Gastroesophageal sphincter (tissue), 4 donors: ENCODE data around the gene QPCT. TPM values are rescaled to one million over a fixed set of nuclear protein-coding genes. Genes with fewer than 3 reads are reported as not detected.
"Not testable (repeated sequence)": the region's sequence is repeated elsewhere in the genome, so short reads cannot be mapped to it uniquely, and the experiment has no call there.

Experiments
- ATAC-seq: fragments of 150-250 bp; one replicate; pipeline ENCODE4 v1.9.1; 2016; ENCODE audit warnings: mild to moderate bottlenecking, moderate library complexity
- H3K27ac ChIP-seq, 4 donors: fragments of 200-600 bp; sonication (generic) in 3 of 4; 1 replicate in 3 of 4; 2 replicates in 1 of 4; pipeline ENCODE4 v1.5.1; 2016 to 2019
- H3K27me3 ChIP-seq: fragments of 200-600 bp; sonication (generic); one replicate; pipeline ENCODE4 v1.5.1; 2019
- H3K36me3 ChIP-seq, 2 donors: fragments of 200-600 bp; sonication (generic); one replicate each; pipeline ENCODE4 v1.5.1; 2019; ENCODE audit warnings: control low read depth in 1 of 2
- H3K4me1 ChIP-seq, 3 donors: fragments of 200-600 bp; sonication (generic); 1 replicate in 2 of 3; 2 replicates in 1 of 3; pipeline ENCODE4 v1.5.1; 2016 to 2019; ENCODE audit warnings: control low read depth in 2 of 3
- H3K4me3 ChIP-seq, 2 donors: fragments of 200-600 bp; sonication (generic); one replicate each; pipeline ENCODE4 v1.5.1; 2019; ENCODE audit warnings: mild to moderate bottlenecking in 1 of 2, moderate library complexity in 1 of 2
- H3K9me3 ChIP-seq, 3 donors: fragments of 200-600 bp; sonication (generic); one replicate each; pipeline ENCODE4 v1.5.1; 2017 to 2019; ENCODE audit warnings: control low read depth in 2 of 3
- EP300 ChIP-seq: sonication (generic); formaldehyde crosslinking; IDR thresholded peaks from one replicate; pipeline ENCODE4 v1.6.1; 2017; ENCODE audit warnings: antibody characterized with exemption, mild to moderate bottlenecking
- POLR2A ChIP-seq, 2 donors: fragments of 450-650 bp; IDR thresholded peaks; one replicate each; pipeline ENCODE4 v1.6.1; 2017; ENCODE audit warnings: antibody characterized with exemption in 2 of 2, mild to moderate bottlenecking in 2 of 2, moderate library complexity in 1 of 2
- POLR2AphosphoS5 ChIP-seq: sonication (generic); formaldehyde crosslinking; IDR thresholded peaks from one replicate; pipeline ENCODE4 v1.6.1; 2017; ENCODE audit warnings: antibody characterized with exemption
- WGBS, 2 donors: methylation state at CpG; one replicate each; pipeline ENCODE4 v1.1.5; 2018; ENCODE audit warnings: low coverage in 1 of 2; 5-methylcytosine and 5-hydroxymethylcytosine counted together
- total RNA-seq, 4 donors: library from RNA; depleted of rRNA; stranded (reverse); fragments of >200 nt; gene quantifications; one replicate each; pipeline ENCODE4 v1.1.0, GENCODE V29; 2016
- TF ChIP-seq, protein P1 (sequence below), 4 experiments: fragments of 200-600 bp in 2 of 4; fragments of 450-650 bp in 2 of 4; sonication (generic) in 1 of 4; IDR thresholded peaks; one replicate each; pipeline ENCODE4 v1.5.1; 2017 to 2019; ENCODE audit warnings: antibody characterized with exemption in 4 of 4, mild to moderate bottlenecking in 2 of 4, moderate library complexity in 2 of 4

The QPCT gene
- 1 to 10 TPM; 1.5 to 5.2 (median 2.6) TPM for total RNA-seq

DNA sequence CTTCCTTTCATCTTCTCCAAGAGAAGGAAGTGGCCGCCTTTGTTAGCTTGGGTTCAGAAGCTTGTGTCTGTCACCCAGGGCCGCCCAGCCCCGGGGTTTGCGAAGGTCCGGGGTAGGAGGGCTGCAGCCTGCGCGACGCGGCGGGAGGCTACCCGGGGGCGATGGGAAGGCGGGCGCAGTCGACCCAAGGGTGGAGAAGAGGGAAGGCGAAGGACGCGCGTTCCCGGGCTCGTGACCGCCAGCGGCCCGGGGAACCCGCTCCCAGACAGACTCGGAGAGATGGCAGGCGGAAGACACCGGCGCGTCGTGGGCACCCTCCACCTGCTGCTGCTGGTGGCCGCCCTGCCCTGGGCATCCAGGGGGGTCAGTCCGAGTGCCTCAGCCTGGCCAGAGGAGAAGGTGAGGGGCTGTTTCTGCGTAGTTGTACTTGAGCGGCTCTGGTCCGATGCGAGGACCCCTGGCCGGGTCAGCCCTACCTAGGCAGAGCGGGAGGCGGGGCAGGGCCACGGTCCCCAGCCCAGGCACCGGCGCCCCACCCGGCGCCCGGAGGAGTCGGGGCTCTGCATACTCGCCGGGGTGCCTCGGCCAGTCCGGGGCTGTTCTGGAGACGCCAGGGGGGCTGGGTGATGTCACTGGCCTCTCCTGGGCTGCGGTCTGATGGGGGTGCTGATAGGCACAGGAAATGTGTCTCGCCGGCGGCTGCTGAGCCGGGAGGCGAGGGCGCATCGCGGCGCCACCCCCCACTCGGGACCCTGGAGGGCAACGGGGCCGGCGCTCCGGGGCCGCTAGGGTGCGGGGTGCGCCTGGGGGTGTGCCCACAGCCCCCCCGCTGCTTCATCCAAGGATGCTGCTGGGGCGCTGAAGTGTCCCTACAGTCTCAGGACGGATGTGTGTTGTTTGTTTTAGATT lies at the start of gene QPCT:
Gene QPCT (plus strand): TSS at position 178 of the 909 bp plus-strand sequence. CDS start 102 bp downstream, at position 280.
- 6% methylated on average over 3 of the region's 73 CpGs; no CpG with 5 or more reads in 1 of the 2 donors for WGBS, 2 donors
- peak within 1 kb of the TSS; percentile 33 to 69 for H3K4me3 ChIP-seq

DNA sequence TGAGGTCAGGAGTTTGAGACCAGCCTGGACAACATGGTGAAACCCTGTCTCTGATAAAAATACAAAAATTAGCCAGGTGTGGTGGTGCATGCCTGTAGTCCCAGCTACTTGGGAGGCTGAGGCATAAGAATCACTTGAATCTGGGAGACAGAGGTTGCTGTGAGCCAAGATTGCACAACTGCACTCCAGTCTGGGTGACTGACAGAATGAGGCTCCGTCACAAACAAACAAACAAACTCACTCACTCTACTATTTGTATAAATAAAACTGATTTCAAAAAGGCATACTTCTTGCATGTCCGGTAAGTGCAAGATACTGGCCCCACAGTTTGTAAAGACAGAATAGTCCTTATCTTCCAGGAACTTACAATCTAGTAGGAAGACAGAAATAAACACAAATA lies 49.6 kb upstream of the QPCT start:
- H3K4me3 ChIP-seq, H3K27me3 ChIP-seq, ATAC-seq, H3K9me3 ChIP-seq, H3K4me1 ChIP-seq, H3K27ac ChIP-seq: not testable (repeated sequence)
- H3K36me3 ChIP-seq, result peaks cover 0 to 28% of the 10 kb centered on the region in 2 donors
- WGBS, 2 donors, result 91 to 92% methylated on average over 1 to 2 of the region's 2 CpGs

More for the DNA sequence above, at the start of gene QPCT:
- Histone ChIP-seq H3K4me1 (peaks cover 0 to 19% (median 0%) of the 10 kb centered on the region in 3 donors), H3K27ac (peak within 1 kb of the TSS in 2 of 4 donors; percentile 26 to 73), H3K27me3 (peaks cover 9% of the 10 kb centered on the region), H3K36me3 (no peaks in the 10 kb centered on the region), H3K9me3 (no peaks in the 10 kb centered on the region)
- no peak for TF ChIP-seq EP300
- no peak for TF ChIP-seq POLR2AphosphoS5
- TF ChIP-seq POLR2A (IDR thresholded peaks at IDR 0.05), result no peak
- TF ChIP-seq, protein P1, sequence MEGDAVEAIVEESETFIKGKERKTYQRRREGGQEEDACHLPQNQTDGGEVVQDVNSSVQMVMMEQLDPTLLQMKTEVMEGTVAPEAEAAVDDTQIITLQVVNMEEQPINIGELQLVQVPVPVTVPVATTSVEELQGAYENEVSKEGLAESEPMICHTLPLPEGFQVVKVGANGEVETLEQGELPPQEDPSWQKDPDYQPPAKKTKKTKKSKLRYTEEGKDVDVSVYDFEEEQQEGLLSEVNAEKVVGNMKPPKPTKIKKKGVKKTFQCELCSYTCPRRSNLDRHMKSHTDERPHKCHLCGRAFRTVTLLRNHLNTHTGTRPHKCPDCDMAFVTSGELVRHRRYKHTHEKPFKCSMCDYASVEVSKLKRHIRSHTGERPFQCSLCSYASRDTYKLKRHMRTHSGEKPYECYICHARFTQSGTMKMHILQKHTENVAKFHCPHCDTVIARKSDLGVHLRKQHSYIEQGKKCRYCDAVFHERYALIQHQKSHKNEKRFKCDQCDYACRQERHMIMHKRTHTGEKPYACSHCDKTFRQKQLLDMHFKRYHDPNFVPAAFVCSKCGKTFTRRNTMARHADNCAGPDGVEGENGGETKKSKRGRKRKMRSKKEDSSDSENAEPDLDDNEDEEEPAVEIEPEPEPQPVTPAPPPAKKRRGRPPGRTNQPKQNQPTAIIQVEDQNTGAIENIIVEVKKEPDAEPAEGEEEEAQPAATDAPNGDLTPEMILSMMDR (IDR thresholded peaks at IDR 0.05), result no peak
- ATAC-seq, result peak; percentile 75

DNA sequence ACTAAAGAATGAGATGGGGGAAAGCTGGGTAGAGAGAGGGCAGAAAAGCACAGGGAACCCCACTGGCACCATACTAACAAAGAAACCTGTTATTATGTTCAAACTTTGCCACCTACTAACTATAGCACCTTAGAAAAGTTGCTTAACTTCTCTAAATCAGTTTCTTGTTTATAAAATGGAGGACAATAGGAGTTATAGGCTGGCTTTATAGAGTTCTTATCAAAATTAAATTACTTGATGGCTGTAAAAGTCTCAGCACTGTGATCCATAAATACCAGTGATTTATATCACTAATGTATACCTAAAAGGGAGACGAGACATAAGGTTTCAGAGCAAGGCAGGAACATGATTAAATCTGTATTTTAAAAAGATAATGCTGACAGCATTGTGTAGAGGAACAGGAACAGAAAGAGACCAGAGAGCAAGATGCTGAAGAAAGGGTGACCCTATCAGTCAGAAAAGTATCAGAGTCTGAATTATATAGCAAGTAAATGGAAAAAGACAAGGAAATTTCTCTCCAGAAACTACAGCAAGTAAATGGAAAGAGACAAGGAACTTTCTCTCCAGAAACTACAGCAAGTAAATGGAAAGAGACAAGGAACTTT lies 48.9 kb upstream of the QPCT start:
- H3K27me3 ChIP-seq, result no peaks in the 10 kb centered on the region
- no peak overlapping the region for H3K27ac ChIP-seq
- ATAC-seq, result no peak
- H3K9me3 ChIP-seq, result no peaks in the 10 kb centered on the region
- WGBS, 2 donors, result 86 to 92% methylated on average over 1 of the region's 1 CpG
- TF ChIP-seq, protein P1 (IDR thresholded peaks at IDR 0.05), result no peak
- TF ChIP-seq POLR2A (IDR thresholded peaks at IDR 0.05) (no peak), POLR2AphosphoS5 (no peak), EP300 (no peak)
- H3K36me3 ChIP-seq, result peaks cover 0 to 21% of the 10 kb centered on the region in 2 donors
- peaks cover 0 to 5% (median 0%) of the 10 kb centered on the region in 3 donors for H3K4me1 ChIP-seq
- no peak overlapping the region for H3K4me3 ChIP-seq

DNA sequence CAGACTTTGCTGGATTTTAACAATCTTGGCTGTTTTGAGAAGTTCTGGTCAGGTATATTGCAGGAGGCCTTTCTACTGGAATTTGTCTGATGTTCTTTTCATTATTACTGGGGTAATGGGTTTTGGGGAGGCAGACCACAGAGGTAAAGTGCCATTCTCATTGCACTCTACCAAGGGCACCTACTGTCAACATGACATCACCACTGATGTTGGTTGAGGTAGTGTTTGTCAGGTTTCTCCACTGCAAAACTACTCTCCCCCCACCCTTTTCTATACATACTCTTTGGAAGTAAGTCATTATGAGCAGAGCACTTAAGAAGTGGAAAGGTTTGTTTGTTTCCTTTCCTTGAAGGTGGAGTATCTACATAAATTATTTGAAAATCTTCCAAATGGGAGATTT lies 46.8 kb upstream of the QPCT start:
- Histone ChIP-seq H3K27ac (no peak overlapping the region), H3K27me3 (no peaks in the 10 kb centered on the region), H3K36me3 (peaks cover 0 to 4% of the 10 kb centered on the region in 2 donors), H3K9me3 (no peaks in the 10 kb centered on the region), H3K4me3 (no peak overlapping the region), H3K4me1 (peaks cover 0 to 19% (median 0%) of the 10 kb centered on the region in 3 donors)
- ATAC-seq, result no peak
- TF ChIP-seq POLR2AphosphoS5 (no peak), EP300 (no peak), POLR2A (IDR thresholded peaks at IDR 0.05) (no peak)
- TF ChIP-seq, protein P1 (IDR thresholded peaks at IDR 0.05), result no peak

DNA sequence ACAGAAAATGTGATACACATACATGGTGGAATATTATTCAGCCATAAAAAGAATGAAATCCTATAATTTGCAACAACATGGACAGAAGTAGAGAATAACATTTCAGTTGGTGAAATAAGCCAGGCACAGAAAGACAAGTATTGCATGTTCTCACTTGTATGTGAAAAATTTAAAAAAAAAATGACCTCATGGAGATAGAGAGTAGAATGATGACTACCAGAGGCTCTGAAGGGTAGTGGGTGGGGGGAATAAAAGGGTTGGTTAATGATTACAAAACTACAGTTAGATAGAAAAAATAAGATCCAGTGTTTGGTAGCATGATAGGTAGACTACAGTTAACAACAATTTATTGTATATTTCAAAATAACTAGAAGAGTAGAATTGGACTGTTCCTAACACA lies 44.3 kb upstream of the QPCT start:
- no peaks in the 10 kb centered on the region for H3K36me3 ChIP-seq
- no peak overlapping the region for H3K4me3 ChIP-seq
- peaks cover 0 to 22% (median 0%) of the 10 kb centered on the region in 3 donors for H3K4me1 ChIP-seq
- H3K27ac ChIP-seq, result no peak overlapping the region
- no peaks in the 10 kb centered on the region for H3K9me3 ChIP-seq
- no peak for ATAC-seq
- no peaks in the 10 kb centered on the region for H3K27me3 ChIP-seq
- TF ChIP-seq, protein P1 (IDR thresholded peaks at IDR 0.05), result no peak
- TF ChIP-seq POLR2AphosphoS5 (no peak), EP300 (no peak), POLR2A (IDR thresholded peaks at IDR 0.05) (no peak)
